HG03175 (cell line): Measurements from ENCODE around the gene NFAM1.

Experiments used
- ATAC-seq: cut with Tn5 transposase; IDR thresholded peaks from one replicate; pipeline ENCODE4 v1.9.1; 2021; ENCODE audit warnings: mild to moderate bottlenecking, moderate library complexity; ENCODE audit not compliant: unreplicated experiment

NFAM1 gene, protein sequence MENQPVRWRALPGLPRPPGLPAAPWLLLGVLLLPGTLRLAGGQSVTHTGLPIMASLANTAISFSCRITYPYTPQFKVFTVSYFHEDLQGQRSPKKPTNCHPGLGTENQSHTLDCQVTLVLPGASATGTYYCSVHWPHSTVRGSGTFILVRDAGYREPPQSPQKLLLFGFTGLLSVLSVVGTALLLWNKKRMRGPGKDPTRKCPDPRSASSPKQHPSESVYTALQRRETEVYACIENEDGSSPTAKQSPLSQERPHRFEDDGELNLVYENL

DNA sequence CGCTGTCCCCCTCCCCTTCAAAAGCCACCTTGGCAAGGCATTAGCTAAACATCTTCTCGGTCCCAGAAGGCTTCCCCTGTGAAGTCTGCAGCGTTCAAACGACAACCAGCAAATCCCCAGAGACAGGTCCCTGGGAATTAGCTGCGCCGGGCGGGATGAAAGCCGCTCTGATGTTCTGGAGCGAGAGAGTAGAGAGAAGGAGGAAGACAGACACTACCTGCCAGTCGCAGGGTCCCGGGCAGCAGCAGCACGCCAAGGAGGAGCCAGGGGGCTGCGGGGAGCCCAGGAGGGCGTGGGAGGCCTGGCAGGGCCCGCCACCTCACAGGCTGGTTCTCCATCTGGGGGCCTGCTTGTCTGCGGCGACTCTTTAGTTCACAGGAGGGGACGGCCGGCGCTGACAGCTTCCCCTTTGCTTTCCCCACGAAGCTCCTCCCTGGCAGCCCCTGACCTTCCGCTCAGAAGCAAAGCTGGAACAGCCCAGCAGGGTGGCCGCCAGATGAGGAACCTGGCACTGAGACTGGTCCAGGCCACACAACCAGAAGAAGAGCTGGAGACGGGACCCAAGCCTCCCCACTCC is at the start of gene NFAM1:
NFAM1 (minus strand) TSS at position 384 of the 577 bp plus-strand sequence; CDS start at position 338, 46 bp downstream.
- ATAC-seq = no peak

DNA sequence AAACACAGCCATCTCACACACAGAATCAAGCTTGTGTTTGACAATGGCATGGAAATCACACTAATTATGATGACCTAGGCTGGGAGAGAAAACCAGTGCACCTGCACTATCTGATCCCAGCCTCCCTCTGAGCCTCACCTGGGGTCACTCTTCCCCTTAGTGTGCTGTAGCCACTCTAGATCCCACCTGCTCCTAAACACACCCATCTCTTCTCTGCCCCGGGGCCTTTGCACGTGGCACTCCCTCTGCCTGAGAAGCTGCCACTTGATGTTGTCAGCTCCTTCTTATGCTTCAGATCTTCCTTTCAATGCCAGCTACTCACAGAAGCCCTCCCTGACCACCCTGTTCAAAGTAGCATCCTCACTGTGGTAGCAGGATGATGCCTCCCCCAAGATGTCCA is 42.9 kb upstream of the NFAM1 start:
- ATAC-seq = no peak

DNA sequence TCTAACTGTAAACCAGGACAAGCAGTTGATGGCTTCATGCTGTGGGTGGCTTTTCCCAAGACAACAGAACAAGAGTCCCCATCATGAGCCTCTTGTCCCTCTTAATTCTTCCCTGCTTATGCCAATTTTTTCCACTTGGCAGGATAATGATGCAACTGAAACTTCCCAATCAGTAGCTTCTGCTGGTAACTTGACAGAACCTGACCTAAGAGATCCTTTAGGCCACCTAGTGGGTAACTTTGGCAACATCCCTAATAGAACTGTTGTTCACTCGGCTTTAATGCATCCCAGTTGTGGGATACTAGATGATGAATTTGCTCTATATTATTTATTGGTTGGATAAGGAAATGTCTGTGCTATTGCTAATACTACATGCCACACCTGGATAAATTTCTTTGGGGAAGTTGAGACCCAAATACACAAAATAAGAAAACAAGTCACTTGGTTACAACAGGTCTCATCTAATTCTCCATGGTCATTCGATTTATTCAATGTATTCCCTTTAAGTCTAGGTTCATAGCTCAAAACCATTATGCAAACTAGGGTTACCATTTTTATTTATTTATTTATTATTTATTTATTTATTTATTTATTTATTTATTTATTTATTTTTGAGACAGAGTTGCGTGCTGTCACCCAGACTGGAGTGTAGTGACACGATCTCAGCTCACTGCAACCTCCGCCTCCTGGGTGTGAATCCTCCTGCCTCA is 41.4 kb upstream of the NFAM1 start:
- ATAC-seq = no peak

DNA sequence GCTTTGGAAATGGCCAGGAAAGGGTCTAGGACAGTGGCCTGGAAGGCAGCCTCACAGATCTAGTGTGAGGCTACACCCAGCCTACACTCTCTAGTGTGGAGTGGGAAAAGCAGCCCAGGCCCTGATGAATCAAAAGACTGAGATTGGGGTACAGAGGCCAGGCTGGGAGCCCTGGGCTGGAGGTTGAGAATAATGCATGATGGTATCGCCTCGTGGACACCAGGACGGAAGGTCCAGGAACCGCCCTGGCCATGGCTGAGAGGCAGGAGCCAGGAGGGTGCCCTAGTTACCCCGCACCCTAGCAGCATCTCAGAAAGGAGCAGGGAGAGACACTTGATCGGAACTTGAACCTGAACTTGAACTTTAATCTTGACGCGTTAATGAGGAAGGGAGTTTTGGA is 40.5 kb upstream of the NFAM1 start:
- no peak for ATAC-seq

DNA sequence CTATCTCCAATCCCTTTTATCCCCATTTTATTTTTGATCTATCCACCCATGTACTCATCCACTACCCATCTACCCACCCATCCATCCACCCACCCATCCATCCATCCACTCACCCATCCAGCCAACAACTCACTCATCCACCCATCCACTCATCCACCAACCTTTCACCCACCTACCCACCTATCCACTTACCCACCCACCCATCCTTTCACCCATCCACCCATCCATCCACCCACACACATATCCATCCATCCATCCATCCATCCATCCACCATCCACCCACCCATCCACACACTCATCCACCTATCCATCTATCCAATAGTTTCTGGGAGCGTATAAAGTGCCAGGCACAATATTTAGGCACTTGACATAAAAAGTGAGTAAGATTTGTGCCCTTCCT is 39.2 kb upstream of the NFAM1 start:
- no peak for ATAC-seq

DNA sequence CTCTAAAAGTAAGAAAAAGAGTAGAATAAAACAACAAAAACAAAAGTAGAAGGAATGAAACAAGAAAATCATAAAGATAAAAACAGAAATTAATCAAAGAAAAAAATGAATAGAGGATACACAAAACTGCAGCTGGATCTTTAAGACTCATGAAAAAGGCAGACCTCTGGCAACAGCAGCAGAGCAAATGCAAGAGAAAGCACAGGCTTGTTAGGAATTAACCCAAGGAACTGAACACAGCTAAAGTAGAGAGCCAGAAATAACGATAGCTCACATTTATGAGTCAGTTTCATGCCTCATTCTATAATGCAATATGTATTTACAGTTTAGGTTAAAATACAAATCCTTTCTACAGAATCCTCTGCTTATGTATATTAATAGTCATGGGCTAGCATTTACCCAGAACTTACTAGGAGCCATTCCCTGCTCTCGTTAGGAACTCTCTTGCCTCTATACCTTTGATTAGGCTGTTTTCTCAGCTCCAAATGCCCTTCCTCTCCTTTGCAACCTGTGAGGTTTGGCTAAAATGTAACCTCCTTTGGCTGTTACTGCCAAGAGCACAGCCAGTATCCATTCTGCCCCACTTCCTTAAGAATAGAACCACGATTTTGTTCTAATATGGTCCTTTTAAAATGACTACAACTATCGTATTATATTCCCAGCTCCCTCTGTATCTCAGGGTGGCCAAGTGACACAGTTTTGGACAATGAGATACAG is 38.3 kb upstream of the NFAM1 start:
- ATAC-seq = no peak

GRCh38 chr22:42468841-42469240 is 36.6 kb upstream of the NFAM1 start:
- ATAC-seq = no peak

DNA sequence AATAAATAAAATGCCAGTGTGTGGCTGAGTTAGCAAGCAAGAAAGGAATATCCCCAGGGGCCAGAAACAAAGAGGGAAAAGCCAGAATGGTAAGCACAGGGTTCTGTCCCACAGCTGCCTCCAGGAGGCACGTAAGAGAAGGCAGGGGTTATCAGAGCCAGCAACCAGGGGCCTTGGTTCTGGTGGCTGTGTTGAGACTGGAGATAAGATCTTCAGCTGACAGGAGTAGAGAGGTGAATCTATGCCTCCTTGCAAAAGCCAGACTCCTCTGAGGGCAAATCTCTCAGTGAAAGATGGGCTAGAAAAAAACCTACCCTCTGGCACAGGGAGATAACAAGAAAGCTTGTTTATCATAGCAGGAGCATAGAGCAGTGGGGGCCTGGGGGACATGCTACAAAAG is 29.8 kb upstream of the NFAM1 start:
- ATAC-seq = no peak

DNA sequence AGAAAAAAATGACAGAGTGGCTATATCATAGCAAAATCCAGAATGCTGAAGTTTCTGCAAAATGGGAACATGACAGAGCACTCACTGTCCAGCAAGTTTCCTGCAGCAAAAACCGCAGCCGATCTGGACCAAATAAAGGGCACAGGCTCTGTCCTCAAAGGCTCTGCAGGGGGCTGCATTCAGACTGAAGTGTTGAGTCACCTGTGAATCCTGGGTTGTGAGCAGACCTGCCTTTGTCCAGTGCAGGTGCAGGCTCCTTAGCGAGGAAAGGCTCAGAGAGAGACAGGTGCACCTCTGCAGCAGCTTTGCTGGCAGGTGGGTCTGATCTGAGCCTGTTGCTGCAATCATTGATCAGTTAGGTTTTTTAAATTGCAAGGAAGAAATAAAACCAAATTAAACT is 29.3 kb upstream of the NFAM1 start:
- ATAC-seq = no peak

DNA sequence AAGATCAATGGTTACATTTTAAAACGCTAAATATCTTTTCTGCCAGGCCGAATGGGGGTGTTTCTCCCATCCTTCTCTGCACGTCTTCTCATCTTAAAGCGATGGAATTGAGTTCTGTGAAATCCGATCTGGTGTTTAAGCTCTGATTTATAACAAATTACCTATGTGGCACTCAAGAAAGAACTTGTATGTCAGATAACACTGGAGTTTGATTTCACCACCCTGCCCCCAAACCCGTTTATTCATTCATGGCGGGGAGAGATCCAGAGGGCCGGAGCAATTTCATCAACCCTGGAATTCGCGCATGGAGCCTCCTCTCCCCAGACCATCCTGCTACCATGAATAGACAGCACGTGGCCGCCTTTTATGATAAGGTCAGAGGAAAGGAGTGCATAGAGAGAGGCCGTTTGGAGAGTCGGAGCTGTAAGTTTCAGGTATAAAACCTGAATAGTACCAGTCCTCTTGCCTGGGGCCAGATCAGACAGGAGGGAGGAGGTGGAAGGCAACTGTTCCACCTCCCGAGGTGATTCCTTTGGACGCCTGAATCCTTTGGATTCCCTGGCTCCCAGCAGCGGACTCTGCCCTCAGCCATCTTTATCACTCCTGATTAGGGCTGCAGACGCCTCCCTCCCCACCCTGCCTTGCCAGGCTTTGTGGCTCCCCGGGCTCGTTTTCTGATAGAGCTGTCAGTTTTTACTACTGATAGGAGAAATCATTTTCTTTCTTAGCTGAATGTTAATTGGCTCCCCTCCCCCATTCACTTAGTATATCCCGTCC is 27.3 kb upstream of the NFAM1 start:
- ATAC-seq = no peak

DNA sequence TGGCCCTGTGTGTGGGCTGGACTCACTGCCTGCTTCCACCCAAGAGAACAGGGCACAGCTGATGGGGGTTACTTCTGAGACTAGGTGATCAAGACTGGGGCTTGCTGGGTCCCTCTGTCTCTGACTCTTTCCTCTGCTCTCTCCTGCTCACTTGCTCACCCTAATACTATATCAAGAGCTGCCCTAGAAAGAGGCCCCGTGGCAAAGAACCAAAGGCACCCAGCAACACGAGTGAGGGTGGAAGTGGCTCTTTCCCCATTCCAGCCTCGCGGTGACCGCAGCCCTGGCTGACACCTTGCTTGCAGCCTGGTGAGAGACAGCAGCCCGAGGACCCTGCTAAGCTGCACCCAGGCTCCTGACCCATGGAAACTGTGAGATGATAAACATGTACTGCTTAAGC is 20.7 kb upstream of the NFAM1 start:
- ATAC-seq = no peak

DNA sequence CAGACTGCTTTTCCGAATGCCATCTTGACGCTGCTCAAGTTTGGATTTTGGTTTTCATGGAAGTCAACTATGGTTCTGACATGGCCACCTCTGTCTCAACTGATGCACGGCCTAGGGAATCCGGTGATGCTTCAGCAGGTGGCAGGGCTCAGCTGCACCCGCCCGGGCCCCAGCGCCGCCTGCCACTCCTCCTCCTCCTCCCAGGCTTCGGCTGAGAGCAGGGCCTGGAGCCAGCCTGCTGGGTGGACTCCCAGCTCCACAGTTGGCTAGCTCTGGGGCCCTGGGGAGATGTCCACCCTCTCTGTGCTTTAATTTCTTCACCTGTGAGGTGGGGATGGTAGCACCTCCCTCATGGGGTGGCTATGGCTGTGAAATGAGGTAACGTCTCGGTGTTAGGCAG is 20.3 kb upstream of the NFAM1 start:
- ATAC-seq = no peak

DNA sequence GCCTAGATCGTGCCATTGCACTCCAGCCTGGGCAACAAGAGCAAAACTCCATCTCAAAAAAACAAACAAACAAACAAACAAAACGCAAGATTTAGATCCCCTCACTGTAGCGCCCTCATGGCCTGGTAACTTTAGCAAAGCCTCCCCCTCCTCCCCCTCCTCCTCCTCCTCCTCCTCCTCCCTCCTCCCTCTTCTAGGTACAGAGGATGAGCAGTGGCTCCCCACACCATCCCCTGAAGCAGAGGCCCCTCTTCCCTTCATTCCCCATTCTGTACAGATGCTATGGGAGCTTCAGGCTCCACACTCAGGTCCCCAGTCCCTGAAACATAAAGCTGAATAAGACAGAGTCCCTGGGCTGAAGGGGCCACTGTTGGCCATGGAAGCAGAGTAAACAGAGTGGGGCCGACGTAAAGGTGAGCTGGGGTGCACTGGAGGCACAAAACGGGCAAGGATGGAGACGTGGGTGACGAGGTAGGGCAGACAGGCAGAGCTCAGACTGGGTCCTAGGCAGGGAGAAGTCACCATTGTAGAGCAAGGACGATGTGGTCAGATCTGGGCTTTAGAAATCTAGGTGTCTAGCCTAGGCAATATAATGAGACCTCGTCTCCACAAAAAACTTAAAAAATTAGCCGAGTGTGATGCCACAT is 19.4 kb upstream of the NFAM1 start:
- ATAC-seq = no peak

DNA sequence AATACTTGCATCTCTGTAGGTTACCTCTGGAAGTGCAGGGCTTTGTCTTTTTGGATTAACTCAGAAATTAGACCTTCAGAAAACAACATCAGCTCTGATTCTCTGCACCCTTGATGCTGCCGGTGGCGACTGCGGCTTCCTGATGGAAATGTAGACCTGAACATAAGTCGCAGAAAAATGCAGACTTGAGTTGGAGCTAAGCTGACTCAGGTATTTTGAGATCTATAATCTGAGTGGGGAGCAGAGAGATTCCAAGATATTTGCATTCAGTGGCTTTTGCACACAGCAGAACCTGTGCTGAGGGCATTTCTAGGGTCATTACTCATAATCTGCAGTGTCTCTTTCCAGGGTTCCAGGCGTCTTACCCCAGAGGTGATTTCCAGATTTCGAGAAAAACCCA is 18.7 kb upstream of the NFAM1 start:
- no peak for ATAC-seq

DNA sequence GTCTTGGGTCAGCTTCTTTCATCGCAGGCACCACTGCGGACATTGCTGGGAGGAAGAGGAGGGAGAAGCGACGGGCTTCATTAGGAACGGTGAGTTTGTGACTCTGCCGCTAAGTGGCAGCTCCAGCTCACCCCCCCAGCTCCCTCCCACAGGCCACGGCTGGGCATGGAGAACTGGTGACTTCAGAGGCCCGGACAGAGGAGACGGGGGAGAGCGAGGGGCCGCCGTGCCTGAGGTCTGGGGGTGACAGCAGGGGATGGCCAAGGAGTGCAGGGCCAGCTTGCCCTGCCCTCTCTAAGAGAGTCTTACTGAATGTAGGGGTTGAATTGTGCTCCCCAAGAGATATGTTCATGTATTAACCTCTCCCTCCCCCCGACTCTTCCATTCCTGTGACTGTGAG is 13.9 kb upstream of the NFAM1 start:
- no peak for ATAC-seq

- ATAC-seq = no peak
Measured at GRCh38 chr22:42444077-42444904, 12.1 kb upstream of the NFAM1 start.

DNA sequence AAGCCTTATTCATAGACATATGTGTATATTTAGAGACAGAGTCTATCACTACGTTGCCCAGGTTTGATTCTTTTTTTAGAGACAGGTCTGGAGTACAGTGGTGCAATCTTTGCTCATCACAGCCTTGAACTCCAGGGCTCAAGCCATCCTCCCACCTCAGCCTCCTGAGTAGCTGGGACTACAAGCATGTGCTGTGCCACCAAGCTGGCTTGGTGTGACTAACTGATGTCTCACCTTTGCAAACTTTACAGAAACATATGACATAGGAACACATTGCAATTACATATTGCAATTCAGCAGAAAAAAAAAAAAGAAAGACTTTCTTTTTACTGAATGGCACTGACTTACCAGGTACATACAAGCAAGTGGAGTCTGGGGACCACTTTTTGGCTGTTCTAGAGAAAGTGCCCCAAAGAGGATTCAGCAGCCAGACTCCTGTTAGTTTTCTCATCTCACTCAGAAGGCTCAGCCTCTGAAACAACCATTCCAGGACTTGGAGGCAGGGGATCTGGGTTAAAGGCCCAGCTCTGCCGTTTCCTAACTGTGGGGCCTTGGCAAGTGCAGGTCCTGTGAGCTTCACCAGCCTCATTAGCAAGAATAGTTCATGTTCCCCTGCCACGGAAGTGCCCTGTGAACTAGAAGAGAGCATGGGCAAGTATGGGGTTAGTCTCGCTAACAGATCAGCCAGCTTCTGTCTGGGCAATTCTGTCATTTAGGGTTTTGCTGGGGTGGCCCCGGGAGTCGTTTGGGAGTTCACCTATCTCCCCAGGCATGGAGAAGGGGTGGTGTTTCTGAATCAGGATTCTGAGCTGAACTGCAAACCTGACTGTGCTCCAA is 11.3 kb upstream of the NFAM1 start:
- no peak for ATAC-seq

DNA sequence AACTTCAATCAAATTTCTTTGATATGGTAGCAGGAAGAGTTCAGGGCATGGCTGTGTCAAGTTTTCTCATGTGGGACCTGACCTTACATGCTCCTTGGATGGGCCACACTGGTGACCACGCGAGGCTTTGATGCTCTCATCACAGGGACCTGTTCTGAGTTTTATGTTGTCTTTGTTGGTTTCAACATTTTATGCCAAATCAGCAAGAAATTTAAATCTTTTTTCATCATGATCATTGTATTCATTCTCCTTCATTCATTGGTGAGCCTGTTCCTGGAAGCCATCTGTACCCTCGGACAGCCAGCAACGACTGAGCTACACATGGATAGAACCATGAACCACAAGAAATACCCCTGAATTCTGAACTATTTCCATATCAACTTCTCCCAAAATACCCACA is 10.5 kb upstream of the NFAM1 start:
- no peak for ATAC-seq

GRCh38 chr22:42440728-42441127 is 8.5 kb upstream of the NFAM1 start:
- no peak for ATAC-seq
